ENCODE measurements around the gene PROC.

DNA sequence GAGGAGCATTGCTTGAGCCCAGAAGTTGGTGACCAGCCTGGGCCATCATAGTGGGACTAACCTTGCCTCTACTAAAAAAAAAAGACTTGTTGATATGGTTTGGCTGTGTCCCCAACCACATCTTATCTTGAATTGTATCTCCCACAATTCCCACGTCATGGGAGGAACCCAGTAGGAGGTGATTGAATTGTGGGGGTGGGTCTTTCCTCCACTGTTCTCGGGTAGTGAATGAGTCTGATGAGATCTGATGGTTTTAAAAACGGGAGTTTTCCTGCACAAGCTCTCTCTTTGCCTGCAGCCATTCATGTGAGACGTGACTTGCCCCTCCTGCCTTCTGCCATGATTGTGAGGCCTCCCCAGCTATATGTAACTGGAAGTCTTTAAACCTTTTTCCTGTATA, 47.0 kb downstream of the PROC start:
- TF ChIP-seq, protein P1, sequence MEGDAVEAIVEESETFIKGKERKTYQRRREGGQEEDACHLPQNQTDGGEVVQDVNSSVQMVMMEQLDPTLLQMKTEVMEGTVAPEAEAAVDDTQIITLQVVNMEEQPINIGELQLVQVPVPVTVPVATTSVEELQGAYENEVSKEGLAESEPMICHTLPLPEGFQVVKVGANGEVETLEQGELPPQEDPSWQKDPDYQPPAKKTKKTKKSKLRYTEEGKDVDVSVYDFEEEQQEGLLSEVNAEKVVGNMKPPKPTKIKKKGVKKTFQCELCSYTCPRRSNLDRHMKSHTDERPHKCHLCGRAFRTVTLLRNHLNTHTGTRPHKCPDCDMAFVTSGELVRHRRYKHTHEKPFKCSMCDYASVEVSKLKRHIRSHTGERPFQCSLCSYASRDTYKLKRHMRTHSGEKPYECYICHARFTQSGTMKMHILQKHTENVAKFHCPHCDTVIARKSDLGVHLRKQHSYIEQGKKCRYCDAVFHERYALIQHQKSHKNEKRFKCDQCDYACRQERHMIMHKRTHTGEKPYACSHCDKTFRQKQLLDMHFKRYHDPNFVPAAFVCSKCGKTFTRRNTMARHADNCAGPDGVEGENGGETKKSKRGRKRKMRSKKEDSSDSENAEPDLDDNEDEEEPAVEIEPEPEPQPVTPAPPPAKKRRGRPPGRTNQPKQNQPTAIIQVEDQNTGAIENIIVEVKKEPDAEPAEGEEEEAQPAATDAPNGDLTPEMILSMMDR (IDR thresholded peaks at IDR 0.05): no peak
- TF ChIP-seq POLR2A (IDR thresholded peaks at IDR 0.05; ENCODE audit: low read depth): no peak

Measured in esophagus muscularis mucosa (tissue), 3 donors.